B cell (primary cell): Measurements from ENCODE around the gene PLCB4. TPM values are rescaled to one million over a fixed set of nuclear protein-coding genes. Genes with fewer than 3 reads are reported as not detected.

Experiments
- ATAC-seq: fragments of 200-7000 bp; cut with Tn5 transposase; one replicate; pipeline ENCODE4 v1.10.0; 2021; ENCODE audit warnings: low read depth, mild to moderate bottlenecking, moderate number of reproducible peaks, moderate library complexity
- CTCF ChIA-PET: fragments of 350-600 bp; sonication (Branson Sonifier 250); formaldehyde crosslinking; loops from one replicate; lab custom pipeline; 2021; ENCODE audit warnings: antibody characterized with exemption, inconsistent platforms; lab: Charles Lee
- POLR2A ChIA-PET: fragments of 350-600 bp; sonication (Branson Sonifier 250); formaldehyde crosslinking; loops from one replicate; lab custom pipeline; 2021; ENCODE audit warnings: antibody characterized with exemption; lab: Charles Lee
- DNase-seq: peaks from one replicate; pipeline ENCODE4 v3.0.0; 2013
- H2AFZ ChIP-seq: 2 replicates; pipeline ENCODE4 v1.6.1; 2012; ENCODE audit warnings: mild to moderate bottlenecking, low read depth, low read length; ENCODE audit not compliant: insufficient read depth, poor library complexity, severe bottlenecking
- H3K27ac ChIP-seq, 2 donors: 1 replicate in 1 of 2; 2 replicates in 1 of 2; pipeline ENCODE4 v1.5.1; 2012 to 2013; ENCODE audit warnings: low read length in 2 of 2, mild to moderate bottlenecking in 2 of 2, moderate library complexity in 1 of 2
- H3K27me3 ChIP-seq, 4 experiments: fragments of 200-600 bp in 1 of 4; sonication (generic) in 1 of 4; replicated peaks in 1 of 4; 1 replicate in 2 of 4; 2 replicates in 2 of 4; pipeline versions ENCODE4 v1.6.1 to v1.7.0; 2013 to 2016; ENCODE audit warnings: low read length in 3 of 4, mild to moderate bottlenecking in 2 of 4, mixed read lengths in 1 of 4, moderate library complexity in 1 of 4; ENCODE audit not compliant: insufficient read depth in 4 of 4, control insufficient read depth in 3 of 4; ENCODE audit errors: control extremely low read depth in 1 of 4
- H3K36me3 ChIP-seq, 2 experiments: replicated peaks in 1 of 2; 1 replicate in 1 of 2; 2 replicates in 1 of 2; pipeline versions ENCODE4 v1.6.1 to v1.7.1; 2013; ENCODE audit warnings: low read length in 1 of 2; ENCODE audit not compliant: insufficient read depth in 2 of 2, control insufficient read depth in 1 of 2; ENCODE audit errors: control extremely low read depth in 1 of 2, extremely low read depth in 1 of 2
- H3K4me1 ChIP-seq, 2 donors: fragments of 200-600 bp in 1 of 2; sonication (generic) in 1 of 2; 1 replicate in 1 of 2; 2 replicates in 1 of 2; pipeline versions ENCODE4 v1.5.1 to v1.6.1; 2013 to 2017; ENCODE audit warnings: low read length in 2 of 2; ENCODE audit not compliant: control insufficient read depth in 2 of 2, insufficient read depth in 2 of 2
- H3K4me2 ChIP-seq: replicated peaks from 2 replicates; pipeline ENCODE3; 2012; ENCODE audit warnings: mild to moderate bottlenecking, low read depth, low read length; ENCODE audit not compliant: poor library complexity, severe bottlenecking
- H3K4me3 ChIP-seq, 5 experiments: fragments of 200-600 bp in 1 of 5; sonication (generic) in 1 of 5; 1 replicate in 3 of 5; 2 replicates in 2 of 5; pipeline versions ENCODE4 v1.5.1 to v1.7.0; 2011 to 2016; ENCODE audit warnings: low read length in 4 of 5, mild to moderate bottlenecking in 4 of 5, low read depth in 2 of 5, control low read depth in 1 of 5, moderate library complexity in 1 of 5; ENCODE audit not compliant: insufficient read depth in 1 of 5; ENCODE audit errors: control extremely low read depth in 1 of 5, extremely low read depth in 1 of 5
- H3K79me2 ChIP-seq: fragments of 200-600 bp; sonication (generic); one replicate; pipeline ENCODE4 v1.6.0; 2016; ENCODE audit warnings: low read length; ENCODE audit not compliant: control insufficient read depth, insufficient read depth
- H3K9ac ChIP-seq: fragments of 200-600 bp; sonication (generic); 2 replicates; pipeline ENCODE4 v1.6.1; 2017; ENCODE audit warnings: mild to moderate bottlenecking, low read length, moderate library complexity
- H3K9me3 ChIP-seq, 3 donors: one replicate each; pipeline versions ENCODE4 v1.6.1 to v1.7.1; 2013; ENCODE audit warnings: low read length in 2 of 3; ENCODE audit not compliant: control insufficient read depth in 2 of 3, insufficient read depth in 1 of 3; ENCODE audit errors: control extremely low read depth in 1 of 3
- H4K20me1 ChIP-seq: 2 replicates; pipeline ENCODE4 v1.6.0; 2012; ENCODE audit warnings: mild to moderate bottlenecking, low read length; ENCODE audit not compliant: insufficient read depth, control insufficient read depth, poor library complexity, severe bottlenecking
- H3K27ac Mint-ChIP-seq: one replicate; pipeline ENCODE4 v1.8.0; 2021; ENCODE audit warnings: mixed read lengths
- H3K27me3 Mint-ChIP-seq: one replicate; pipeline ENCODE4 v1.8.0; 2021; ENCODE audit warnings: mixed read lengths
- H3K4me1 Mint-ChIP-seq: one replicate; pipeline ENCODE4 v1.8.0; 2021; ENCODE audit warnings: mixed read lengths
- H3K4me3 Mint-ChIP-seq: one replicate; pipeline ENCODE4 v1.8.0; 2021; ENCODE audit warnings: mixed read lengths
- H3K9me3 Mint-ChIP-seq: one replicate; pipeline ENCODE4 v1.8.0; 2022; ENCODE audit warnings: mixed read lengths; ENCODE audit not compliant: insufficient read depth
- EZH2 ChIP-seq: IDR thresholded peaks from 2 replicates; pipeline ENCODE4 v1.6.1; 2012; ENCODE audit warnings: borderline replicate concordance, low read depth, mild to moderate bottlenecking, moderate library complexity, low read length; ENCODE audit not compliant: insufficient read depth, poor library complexity, severe bottlenecking
- WGBS: methylation state at CpG from one replicate; pipeline ENCODE4 v1.1.5; 2013; ENCODE audit warnings: missing lambda C conversion rate; ENCODE audit not compliant: insufficient coverage; 5-methylcytosine and 5-hydroxymethylcytosine counted together
- intact Hi-C: fragments of 100-400 bp; cut with micrococcal nuclease; formaldehyde crosslinking; loops from one replicate; pipeline ENCODE4 v1.10.0; 2022
- polyA plus RNA-seq: library from polyadenylated mRNA; depleted of rRNA; stranded (reverse); fragments of >200 nt; gene quantifications from 2 replicates; pipeline ENCODE4 v1.2.3, GENCODE V29; 2012
- total RNA-seq, 2 donors: library from RNA; stranded (reverse); fragments of 120-200 nt in 1 of 2; gene quantifications; 1 replicate in 1 of 2; 2 replicates in 1 of 2; pipeline versions ENCODE4 v1.2.3 to v1.2.4, GENCODE V29; 2013 to 2022
- TF ChIP-seq, protein P1 (sequence below): fragments of 200-600 bp; IDR thresholded peaks from one replicate; pipeline ENCODE4 v1.8.0; 2022; ENCODE audit warnings: antibody characterized with exemption, mild to moderate bottlenecking

PLCB4 gene
- total and polyA plus RNA-seq, 2 donors (not counting 1 experiment from before 2014, with no cell fraction given): not detected

DNA sequence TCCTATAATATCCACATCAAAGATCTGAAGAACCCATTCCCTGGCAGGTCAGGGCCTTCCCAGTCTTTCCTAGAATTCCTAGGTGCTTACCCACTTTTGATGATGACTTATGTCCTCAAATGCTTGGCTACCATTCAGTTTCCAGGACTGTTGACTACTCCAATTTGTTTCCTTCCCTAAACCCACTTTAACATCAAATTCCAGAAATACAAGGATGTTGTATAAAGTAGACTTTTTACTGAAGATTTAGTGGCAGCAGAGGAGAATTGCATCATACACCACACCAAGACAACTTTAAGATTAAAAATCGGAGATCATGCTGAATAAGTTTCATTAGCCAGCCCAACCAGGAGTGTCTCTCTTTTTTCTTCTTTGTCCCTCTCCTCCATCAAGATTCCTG, 242.2 kb downstream of the PLCB4 start:
- POLR2A ChIA-PET: no interaction called here
- no peak overlapping the region for H3K4me3 Mint-ChIP-seq

DNA sequence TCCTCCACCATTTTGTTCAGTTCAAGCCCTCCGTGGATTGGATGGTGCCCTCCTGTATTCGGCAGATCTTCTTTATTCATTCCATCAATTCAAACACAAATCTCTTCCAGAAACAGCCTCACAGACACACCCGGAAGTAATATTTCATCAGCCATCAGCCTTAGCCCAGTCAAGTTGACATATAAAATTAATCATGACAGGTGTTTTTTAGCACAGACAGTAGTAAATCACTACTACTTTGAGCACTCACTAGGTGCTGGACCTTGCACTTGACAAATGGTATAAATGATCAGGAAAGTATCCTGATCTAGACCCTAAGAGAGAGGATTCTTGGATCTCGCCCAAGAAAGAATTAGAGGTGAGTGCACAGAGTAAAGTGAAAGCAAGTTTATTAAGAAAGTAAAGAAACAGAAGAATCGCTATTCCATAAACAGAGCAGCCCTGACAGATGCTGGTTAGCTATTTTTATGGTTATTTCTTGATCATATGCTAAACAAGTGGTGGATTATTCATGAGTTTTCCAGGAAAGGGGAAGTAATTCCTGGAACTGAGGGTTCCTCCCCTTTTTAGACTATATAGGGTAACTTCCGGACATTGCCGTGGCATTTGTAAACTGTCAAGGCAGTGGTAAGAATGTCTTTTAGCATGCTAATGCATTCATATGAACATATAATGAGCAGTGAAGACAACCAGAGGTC, 250.9 kb downstream of the PLCB4 start:
- Mint-ChIP-seq H3K9me3 (peaks cover 3% of the 10 kb centered on the region), H3K27me3 (no peaks in the 10 kb centered on the region), H3K4me3 (peak overlapping the region; percentile 58), H3K27ac (no peak overlapping the region), H3K4me1 (peaks cover 15% of the 10 kb centered on the region)
- H2AFZ ChIP-seq: peak overlapping the region; percentile 61
- POLR2A ChIA-PET: no interaction called here
- no peak overlapping the region for H3K27ac ChIP-seq
- intact Hi-C loops: no loop called here
- peak overlapping the region; percentile 22 for H3K9ac ChIP-seq
- H3K4me3 ChIP-seq: peak overlapping the region in 3 of 5 experiments; percentile 6 to 19 (median 12)
- no peaks in the 10 kb centered on the region for H3K27me3 ChIP-seq
- peaks cover 0 to 4% of the 10 kb centered on the region in 2 donors for H3K4me1 ChIP-seq
- DNase-seq (no peak), ATAC-seq (no peak)
- peak overlapping the region; percentile 36 for H3K4me2 ChIP-seq
- H3K79me2 ChIP-seq: no peaks in the 10 kb centered on the region
- H3K9me3 ChIP-seq: no peaks in the 10 kb centered on the region
- 63% methylated on average over 3 of the region's 7 CpGs for WGBS
- H3K36me3 ChIP-seq: no peaks in the 10 kb centered on the region
- CTCF ChIA-PET: no interaction called here
- no peak for TF ChIP-seq EZH2
- TF ChIP-seq, protein P1, sequence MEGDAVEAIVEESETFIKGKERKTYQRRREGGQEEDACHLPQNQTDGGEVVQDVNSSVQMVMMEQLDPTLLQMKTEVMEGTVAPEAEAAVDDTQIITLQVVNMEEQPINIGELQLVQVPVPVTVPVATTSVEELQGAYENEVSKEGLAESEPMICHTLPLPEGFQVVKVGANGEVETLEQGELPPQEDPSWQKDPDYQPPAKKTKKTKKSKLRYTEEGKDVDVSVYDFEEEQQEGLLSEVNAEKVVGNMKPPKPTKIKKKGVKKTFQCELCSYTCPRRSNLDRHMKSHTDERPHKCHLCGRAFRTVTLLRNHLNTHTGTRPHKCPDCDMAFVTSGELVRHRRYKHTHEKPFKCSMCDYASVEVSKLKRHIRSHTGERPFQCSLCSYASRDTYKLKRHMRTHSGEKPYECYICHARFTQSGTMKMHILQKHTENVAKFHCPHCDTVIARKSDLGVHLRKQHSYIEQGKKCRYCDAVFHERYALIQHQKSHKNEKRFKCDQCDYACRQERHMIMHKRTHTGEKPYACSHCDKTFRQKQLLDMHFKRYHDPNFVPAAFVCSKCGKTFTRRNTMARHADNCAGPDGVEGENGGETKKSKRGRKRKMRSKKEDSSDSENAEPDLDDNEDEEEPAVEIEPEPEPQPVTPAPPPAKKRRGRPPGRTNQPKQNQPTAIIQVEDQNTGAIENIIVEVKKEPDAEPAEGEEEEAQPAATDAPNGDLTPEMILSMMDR: no peak
- no peaks in the 10 kb centered on the region for H4K20me1 ChIP-seq

More for the DNA sequence above, 242.2 kb downstream of the PLCB4 start:
- no peak overlapping the region for H3K27ac ChIP-seq
- no peak overlapping the region for H2AFZ ChIP-seq
- H3K4me3 ChIP-seq: no peak overlapping the region
- H3K79me2 ChIP-seq: no peaks in the 10 kb centered on the region
- CTCF ChIA-PET: no interaction called here
- TF ChIP-seq EZH2: no peak
- TF ChIP-seq, protein P1: no peak
- H3K9ac ChIP-seq: no peak overlapping the region
- peaks cover 0 to 3% (median 0%) of the 10 kb centered on the region in 3 donors for H3K9me3 ChIP-seq
- H4K20me1 ChIP-seq: no peaks in the 10 kb centered on the region
- intact Hi-C loops: no loop called here
- no peaks in the 10 kb centered on the region for H3K27me3 ChIP-seq
- ATAC-seq (no peak), DNase-seq (no peak)
- Mint-ChIP-seq H3K9me3 (peaks cover 5% of the 10 kb centered on the region), H3K4me1 (no peaks in the 10 kb centered on the region), H3K27ac (no peak overlapping the region), H3K27me3 (no peaks in the 10 kb centered on the region)
- WGBS: 83% methylated on average over 1 of the region's 1 CpG
- no peaks in the 10 kb centered on the region for H3K36me3 ChIP-seq
- no peak overlapping the region for H3K4me2 ChIP-seq
- no peaks in the 10 kb centered on the region for H3K4me1 ChIP-seq
